Aorta (tissue), 5 donors: ENCODE data around the gene VEGFB. TPM values are rescaled to one million over a fixed set of nuclear protein-coding genes. Genes with fewer than 3 reads are reported as not detected.
A peak's percentile ranks its signal among the peaks of the same experiment; 100 is the strongest.

Experiments
- ATAC-seq: fragments of 200-7000 bp; cut with Tn5 transposase; one replicate; pipeline ENCODE4 v1.9.1; 2022; ENCODE audit warnings: moderate library complexity; ENCODE audit not compliant: low FRiP score
- DNase-seq, 2 donors: peaks; one replicate each; pipeline ENCODE4 v3.0.0-alpha.2; 2020
- H3K27ac ChIP-seq, 2 donors: one replicate each; pipeline ENCODE4 v1.5.1; 2013; ENCODE audit warnings: low read length in 2 of 2, mild to moderate bottlenecking in 2 of 2, moderate library complexity in 2 of 2, control low read depth in 1 of 2, inconsistent platforms in 1 of 2, low read depth in 1 of 2
- H3K27me3 ChIP-seq, 2 donors: one replicate each; pipeline ENCODE4 v1.6.1; 2013; ENCODE audit warnings: control low read depth in 1 of 2, low read length in 1 of 2, mild to moderate bottlenecking in 1 of 2, moderate library complexity in 1 of 2; ENCODE audit not compliant: insufficient read depth in 2 of 2, control insufficient read depth in 1 of 2
- H3K36me3 ChIP-seq, 2 donors: one replicate each; pipeline ENCODE4 v1.6.1; 2013; ENCODE audit warnings: control low read depth in 1 of 2, low read length in 1 of 2, mild to moderate bottlenecking in 1 of 2; ENCODE audit not compliant: insufficient read depth in 2 of 2, control insufficient read depth in 1 of 2
- H3K4me1 ChIP-seq, 2 donors: one replicate each; pipeline ENCODE4 v1.6.1; 2013; ENCODE audit warnings: low read length in 2 of 2, control low read depth in 1 of 2, mild to moderate bottlenecking in 1 of 2, moderate library complexity in 1 of 2; ENCODE audit not compliant: insufficient read depth in 2 of 2, control insufficient read depth in 1 of 2
- H3K4me3 ChIP-seq, 2 donors: one replicate each; pipeline ENCODE4 v1.5.1; 2013; ENCODE audit warnings: low read length in 2 of 2, control low read depth in 1 of 2, mild to moderate bottlenecking in 1 of 2
- H3K9me3 ChIP-seq: one replicate; pipeline ENCODE4 v1.6.1; 2013; ENCODE audit warnings: mild to moderate bottlenecking, low read length; ENCODE audit not compliant: control insufficient read depth
- WGBS, 2 donors: extraction: QIAGEN DNeasy Blood & Tissue Kit; methylation state at CpG; one replicate each; pipeline ENCODE4 v1.1.7; 2013; 5-methylcytosine and 5-hydroxymethylcytosine counted together
- intact Hi-C, 2 donors: fragments of 100-400 bp; cut with DNase I; formaldehyde crosslinking; loops; one replicate each; pipeline versions ENCODE4 v1.14.2 to v1.15.0; 2022
- polyA plus RNA-seq, 2 donors: library from polyadenylated mRNA; stranded (reverse); fragments of 200-250 nt; gene quantifications; one replicate each; pipeline ENCODE4 v1.2.3, GENCODE V29; 2013
- total RNA-seq, 2 donors: library from RNA; stranded (reverse); fragmentation: NEBNext Ultra II Directional; extraction: Animal tissue kit (Norgen Biotek cat#: 25700); gene quantifications; one replicate each; pipeline ENCODE4 v1.2.1, GENCODE V29; 2021
- donor health status: healthy with polysubstance abuse.
- donor health status: Bipolar disorder and iron deficiency.
- donor health status: DM: no; HTN: no; CAD: no.
- donor health status: DM: no; HTN: no; CAD: no.
- donor health status: DM: yes; HTN: yes; CAD: no.

The VEGFB gene
- total and polyA plus RNA-seq, 4 donors: 131 to 208 (median 198) TPM

GRCh38 chr11:64226507-64227051, 7.8 kb upstream of the VEGFB start:
- 7 to 10% methylated on average over 23 to 26 of the region's 26 CpGs for WGBS, 2 donors
- intact Hi-C loops: loop anchor here in 1 of 2 donors (5.0 kb wide), 1 partner anchor 39 kb away; the partner anchor contains the start of gene STIP1

GRCh38 chr11:64227405-64227956, 6.9 kb upstream of the VEGFB start:
- intact Hi-C loops: loop anchor here in 1 of 2 donors (5.0 kb wide), 1 partner anchor 40 kb away; the partner anchor contains the start of gene STIP1
- DNase-seq (no peak), ATAC-seq (no peak)
- Histone ChIP-seq H3K27ac (no peak overlapping the region), H3K36me3 (no peaks in the 10 kb centered on the region), H3K27me3 (no peaks in the 10 kb centered on the region), H3K4me3 (no peak overlapping the region), H3K4me1 (no peaks in the 10 kb centered on the region), H3K9me3 (no peaks in the 10 kb centered on the region)
- 42 to 48% methylated on average over 3 of the region's 3 CpGs for WGBS, 2 donors

More at GRCh38 chr11:64226507-64227051, 7.8 kb upstream of the VEGFB start:
- Histone ChIP-seq H3K4me1 (no peaks in the 10 kb centered on the region), H3K4me3 (peak overlapping the region; percentile 48 to 60), H3K9me3 (no peaks in the 10 kb centered on the region), H3K36me3 (no peaks in the 10 kb centered on the region), H3K27me3 (no peaks in the 10 kb centered on the region), H3K27ac (peak overlapping the region in 1 of 2 donors; percentile 75)
- peak; percentile 48 for ATAC-seq
- peak; percentile 81 to 83 for DNase-seq

- Histone ChIP-seq H3K36me3 (no peaks in the 10 kb centered on the region), H3K27ac (peak overlapping the region in 1 of 2 donors; percentile 9), H3K4me3 (no peak overlapping the region), H3K9me3 (no peaks in the 10 kb centered on the region), H3K27me3 (no peaks in the 10 kb centered on the region), H3K4me1 (no peaks in the 10 kb centered on the region)
- WGBS, 2 donors: 84 to 87% methylated on average over 12 of the region's 12 CpGs
- no peak for ATAC-seq
- intact Hi-C loops: loop anchor here in 1 of 2 donors (5.0 kb wide), 1 partner anchor 42 kb away; the partner anchor contains the start of gene STIP1
- DNase-seq: peak in 1 of 2 donors; percentile 67
These were observed 5.2 kb upstream of the VEGFB start for GRCh38 chr11:64229090-64229743.

GRCh38 chr11:64229744-64230170, 4.6 kb upstream of the VEGFB start:
- intact Hi-C loops: loop anchor here in 1 of 2 donors (5.0 kb wide), 1 partner anchor 42 kb away; the partner anchor contains the start of gene STIP1
- Histone ChIP-seq H3K36me3 (no peaks in the 10 kb centered on the region), H3K9me3 (no peaks in the 10 kb centered on the region), H3K4me3 (peak overlapping the region; percentile 2 to 59), H3K27me3 (no peaks in the 10 kb centered on the region), H3K4me1 (no peaks in the 10 kb centered on the region), H3K27ac (peak overlapping the region in 1 of 2 donors; percentile 9)
- peak in 1 of 2 donors; percentile 65 for DNase-seq
- no peak for ATAC-seq
- 4 to 5% methylated on average over 13 of the region's 13 CpGs for WGBS, 2 donors

GRCh38 chr11:64230171-64230984, 4.0 kb upstream of the VEGFB start, which contains the start of gene DNAJC4:
Gene DNAJC4, plus strand, starts transcription at chr11:64230548. Its CDS starts 307 bp downstream, at chr11:64230855.
- peak; percentile 93 to 96 for DNase-seq
- no peaks in the 10 kb centered on the region for H3K4me1 ChIP-seq
- ATAC-seq: peak; percentile 80
- no peaks in the 10 kb centered on the region for H3K9me3 ChIP-seq
- intact Hi-C loops: no loop called here
- H3K4me3 ChIP-seq: peak within 1 kb of the TSS; percentile 41 to 59
- no peaks in the 10 kb centered on the region for H3K27me3 ChIP-seq
- no peaks in the 10 kb centered on the region for H3K36me3 ChIP-seq
- peak within 1 kb of the TSS; percentile 32 to 72 for H3K27ac ChIP-seq
- WGBS, 2 donors: 0 to 1% methylated on average over 59 to 62 of the region's 62 CpGs

GRCh38 chr11:64230985-64231365, 3.4 kb upstream of the VEGFB start:
- DNase-seq: no peak
- Histone ChIP-seq H3K36me3 (no peaks in the 10 kb centered on the region), H3K4me3 (peak overlapping the region; percentile 41 to 59), H3K9me3 (no peaks in the 10 kb centered on the region), H3K27me3 (no peaks in the 10 kb centered on the region), H3K4me1 (no peaks in the 10 kb centered on the region), H3K27ac (peak overlapping the region; percentile 32 to 72)
- WGBS, 2 donors: 10 to 11% methylated on average over 8 of the region's 8 CpGs
- intact Hi-C loops: no loop called here
- no peak for ATAC-seq

- intact Hi-C loops: no loop called here
- 89% methylated on average over 7 of the region's 7 CpGs for WGBS, 2 donors
- Histone ChIP-seq H3K36me3 (no peaks in the 10 kb centered on the region), H3K27me3 (no peaks in the 10 kb centered on the region), H3K27ac (no peak overlapping the region), H3K4me3 (no peak overlapping the region), H3K4me1 (no peaks in the 10 kb centered on the region), H3K9me3 (no peaks in the 10 kb centered on the region)
- ATAC-seq: no peak
- no peak for DNase-seq
These were observed 2.8 kb upstream of the VEGFB start for GRCh38 chr11:64231546-64231945.

GRCh38 chr11:64232182-64232966, 2.0 kb upstream of the VEGFB start:
- intact Hi-C loops: no loop called here
- WGBS, 2 donors: 70 to 72% methylated on average over 15 of the region's 15 CpGs
- H3K4me3 ChIP-seq: no peak overlapping the region

More at GRCh38 chr11:64232182-64232966, 2.0 kb upstream of the VEGFB start:
- Histone ChIP-seq H3K27ac (no peak overlapping the region), H3K4me1 (no peaks in the 10 kb centered on the region), H3K36me3 (no peaks in the 10 kb centered on the region), H3K9me3 (no peaks in the 10 kb centered on the region), H3K27me3 (no peaks in the 10 kb centered on the region)
- ATAC-seq (no peak), DNase-seq (no peak)
